22Rv1 (cell line): ENCODE measurements around the gene HIGD1A.

Experiments used
- CTCF ChIP-seq: fragments of 450-650 bp; IDR thresholded peaks from 2 replicates; pipeline ENCODE4 v1.5.1; 2017; ENCODE audit warnings: mild to moderate bottlenecking
- ZFX ChIP-seq: fragments of 450-650 bp; IDR thresholded peaks from 2 replicates; pipeline ENCODE4 v1.6.1; 2017; ENCODE audit warnings: antibody characterized with exemption, borderline replicate concordance

- TF ChIP-seq CTCF (no peak), ZFX (no peak)
These were observed 7.9 kb downstream of the HIGD1A start for GRCh38 chr3:42796332-42796885.
